ENCODE measurements around the gene BBS12. TPM values are rescaled to one million over a fixed set of nuclear protein-coding genes. Genes with fewer than 3 reads are reported as not detected.

The BBS12 gene
- total and polyA plus RNA-seq, 2 donors (not counting 1 experiment from before 2014, with no cell fraction given): 0.25 to 3.4 TPM

- no peaks in the 10 kb centered on the region for H3K9me3 ChIP-seq (ENCODE audit: control extremely low read depth in 1 of 3, control insufficient read depth in 2 of 3, insufficient read depth in 1 of 3, low read length in 2 of 3)
- Mint-ChIP-seq H3K9me3 (ENCODE audit: insufficient read depth) (no peaks in the 10 kb centered on the region), H3K27me3 (peaks cover 5% of the 10 kb centered on the region), H3K4me1 (peaks cover 23% of the 10 kb centered on the region), H3K27ac (no peak overlapping the region), H3K4me3 (peak overlapping the region; percentile 27)
- no peaks in the 10 kb centered on the region for H3K79me2 ChIP-seq (ENCODE audit: control insufficient read depth, insufficient read depth, low read length)
- 0% methylated on average over 1 of the region's 2 CpGs for WGBS (ENCODE audit: insufficient coverage)
- intact Hi-C loops (cut with micrococcal nuclease): loop anchor here (5.0 kb wide), 1 partner anchor 65 kb away; the partner anchor contains the start of gene FGF2
- peaks cover 13 to 18% of the 10 kb centered on the region in 2 donors for H3K4me1 ChIP-seq (ENCODE audit: control insufficient read depth in 2 of 2, insufficient read depth in 2 of 2, low read length in 2 of 2)
- ChIA-PET POLR2A (no interaction called here), CTCF (interaction anchor here (1.0 kb wide), 1 partner anchor 167 kb away, joined by 7 read pairs; no protein-coding TSS in a partner anchor)
- ATAC-seq (ENCODE audit: low read depth) (peak; percentile 56), DNase-seq (peak; percentile 45)
- H3K27ac ChIP-seq (ENCODE audit: low read length in 2 of 2): peak overlapping the region in 1 of 2 donors; percentile 18
- peak overlapping the region in 1 of 5 experiments; percentile 19 for H3K4me3 ChIP-seq (ENCODE audit: control extremely low read depth in 1 of 5, extremely low read depth in 1 of 5, insufficient read depth in 1 of 5, low read depth in 2 of 5, low read length in 4 of 5)
- no peak overlapping the region for H2AFZ ChIP-seq (ENCODE audit: insufficient read depth, low read depth, low read length, poor library complexity, severe bottlenecking)
- peak overlapping the region; percentile 37 for H3K4me2 ChIP-seq (replicated peaks; ENCODE audit: low read depth, low read length, poor library complexity, severe bottlenecking)
- no peaks in the 10 kb centered on the region for H3K27me3 ChIP-seq (replicated peaks in 1 of 4; ENCODE audit: control extremely low read depth in 1 of 4, control insufficient read depth in 3 of 4, insufficient read depth in 4 of 4, low read length in 3 of 4)
- H3K36me3 ChIP-seq (replicated peaks in 1 of 2; ENCODE audit: control extremely low read depth in 1 of 2, control insufficient read depth in 1 of 2, extremely low read depth in 1 of 2, insufficient read depth in 2 of 2, low read length in 1 of 2): no peaks in the 10 kb centered on the region
- TF ChIP-seq CTCF (IDR thresholded peaks at IDR 0.05) (no peak), EZH2 (IDR thresholded peaks at IDR 0.05; ENCODE audit: borderline replicate concordance, insufficient read depth, low read depth, low read length, poor library complexity, severe bottlenecking) (no peak)
- peak overlapping the region; percentile 3 for H3K9ac ChIP-seq (ENCODE audit: low read length)
- no peaks in the 10 kb centered on the region for H4K20me1 ChIP-seq (ENCODE audit: control insufficient read depth, insufficient read depth, low read length, poor library complexity, severe bottlenecking)
These were observed 30.0 kb downstream of the BBS12 start for GRCh38 chr4:122762520-122762919.

- ATAC-seq (ENCODE audit: low read depth) (no peak), DNase-seq (no peak)
- ChIA-PET CTCF (interaction anchor here (1.2 kb wide), 1 partner anchor 168 kb away, joined by 3 read pairs; no protein-coding TSS in a partner anchor), POLR2A (no interaction called here)
- H3K27ac ChIP-seq (ENCODE audit: low read length in 2 of 2): peak overlapping the region in 1 of 2 donors; percentile 18
- no peaks in the 10 kb centered on the region for H4K20me1 ChIP-seq (ENCODE audit: control insufficient read depth, insufficient read depth, low read length, poor library complexity, severe bottlenecking)
- H3K4me3 ChIP-seq (ENCODE audit: control extremely low read depth in 1 of 5, extremely low read depth in 1 of 5, insufficient read depth in 1 of 5, low read depth in 2 of 5, low read length in 4 of 5): no peak overlapping the region
- H3K9me3 ChIP-seq (ENCODE audit: control extremely low read depth in 1 of 3, control insufficient read depth in 2 of 3, insufficient read depth in 1 of 3, low read length in 2 of 3): no peaks in the 10 kb centered on the region
- peaks cover 13 to 16% of the 10 kb centered on the region in 2 donors for H3K4me1 ChIP-seq (ENCODE audit: control insufficient read depth in 2 of 2, insufficient read depth in 2 of 2, low read length in 2 of 2)
- Mint-ChIP-seq H3K27me3 (no peaks in the 10 kb centered on the region), H3K4me3 (peak overlapping the region; percentile 27), H3K27ac (no peak overlapping the region), H3K4me1 (peaks cover 21% of the 10 kb centered on the region), H3K9me3 (ENCODE audit: insufficient read depth) (no peaks in the 10 kb centered on the region)
- intact Hi-C loops (cut with micrococcal nuclease): loop anchor here (5.0 kb wide), 1 partner anchor 64 kb away; the partner anchor contains the start of gene FGF2
- peak overlapping the region; percentile 37 for H3K4me2 ChIP-seq (replicated peaks; ENCODE audit: low read depth, low read length, poor library complexity, severe bottlenecking)
- H3K79me2 ChIP-seq (ENCODE audit: control insufficient read depth, insufficient read depth, low read length): no peaks in the 10 kb centered on the region
- no peaks in the 10 kb centered on the region for H3K27me3 ChIP-seq (replicated peaks in 1 of 4; ENCODE audit: control extremely low read depth in 1 of 4, control insufficient read depth in 3 of 4, insufficient read depth in 4 of 4, low read length in 3 of 4)
- H2AFZ ChIP-seq (ENCODE audit: insufficient read depth, low read depth, low read length, poor library complexity, severe bottlenecking): no peak overlapping the region
- 100% methylated on average over 8 of the region's 14 CpGs for WGBS (ENCODE audit: insufficient coverage)
- H3K36me3 ChIP-seq (replicated peaks in 1 of 2; ENCODE audit: control extremely low read depth in 1 of 2, control insufficient read depth in 1 of 2, extremely low read depth in 1 of 2, insufficient read depth in 2 of 2, low read length in 1 of 2): no peaks in the 10 kb centered on the region
- no peak for TF ChIP-seq EZH2 (IDR thresholded peaks at IDR 0.05; ENCODE audit: borderline replicate concordance, insufficient read depth, low read depth, low read length, poor library complexity, severe bottlenecking)
- no peak for TF ChIP-seq CTCF (IDR thresholded peaks at IDR 0.05)
- peak overlapping the region; percentile 3 for H3K9ac ChIP-seq (ENCODE audit: low read length)
These were observed 30.6 kb downstream of the BBS12 start for GRCh38 chr4:122762966-122763716.

Data from B cell (primary cell).